ENCODE data around the gene PDLIM1.

- TF ChIP-seq CTCF (IDR thresholded peaks at IDR 0.05; ENCODE audit: insufficient read depth, low read length), result no peak
- no peak for TF ChIP-seq POLR2AphosphoS5 (IDR thresholded peaks at IDR 0.05; ENCODE audit: low read depth)
- no peak for TF ChIP-seq SPI1 (IDR thresholded peaks at IDR 0.05; ENCODE audit: borderline replicate concordance, low read depth)
- TF ChIP-seq, protein P1, sequence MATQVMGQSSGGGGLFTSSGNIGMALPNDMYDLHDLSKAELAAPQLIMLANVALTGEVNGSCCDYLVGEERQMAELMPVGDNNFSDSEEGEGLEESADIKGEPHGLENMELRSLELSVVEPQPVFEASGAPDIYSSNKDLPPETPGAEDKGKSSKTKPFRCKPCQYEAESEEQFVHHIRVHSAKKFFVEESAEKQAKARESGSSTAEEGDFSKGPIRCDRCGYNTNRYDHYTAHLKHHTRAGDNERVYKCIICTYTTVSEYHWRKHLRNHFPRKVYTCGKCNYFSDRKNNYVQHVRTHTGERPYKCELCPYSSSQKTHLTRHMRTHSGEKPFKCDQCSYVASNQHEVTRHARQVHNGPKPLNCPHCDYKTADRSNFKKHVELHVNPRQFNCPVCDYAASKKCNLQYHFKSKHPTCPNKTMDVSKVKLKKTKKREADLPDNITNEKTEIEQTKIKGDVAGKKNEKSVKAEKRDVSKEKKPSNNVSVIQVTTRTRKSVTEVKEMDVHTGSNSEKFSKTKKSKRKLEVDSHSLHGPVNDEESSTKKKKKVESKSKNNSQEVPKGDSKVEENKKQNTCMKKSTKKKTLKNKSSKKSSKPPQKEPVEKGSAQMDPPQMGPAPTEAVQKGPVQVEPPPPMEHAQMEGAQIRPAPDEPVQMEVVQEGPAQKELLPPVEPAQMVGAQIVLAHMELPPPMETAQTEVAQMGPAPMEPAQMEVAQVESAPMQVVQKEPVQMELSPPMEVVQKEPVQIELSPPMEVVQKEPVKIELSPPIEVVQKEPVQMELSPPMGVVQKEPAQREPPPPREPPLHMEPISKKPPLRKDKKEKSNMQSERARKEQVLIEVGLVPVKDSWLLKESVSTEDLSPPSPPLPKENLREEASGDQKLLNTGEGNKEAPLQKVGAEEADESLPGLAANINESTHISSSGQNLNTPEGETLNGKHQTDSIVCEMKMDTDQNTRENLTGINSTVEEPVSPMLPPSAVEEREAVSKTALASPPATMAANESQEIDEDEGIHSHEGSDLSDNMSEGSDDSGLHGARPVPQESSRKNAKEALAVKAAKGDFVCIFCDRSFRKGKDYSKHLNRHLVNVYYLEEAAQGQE (IDR thresholded peaks at IDR 0.05; ENCODE audit: insufficient replicate concordance, low read depth), result no peak
- no peak for TF ChIP-seq GABPA (IDR thresholded peaks at IDR 0.05; ENCODE audit: low read depth)
Observed at GRCh38 chr10:95247881-95248583, 42.8 kb downstream of the PDLIM1 start.

Measured in HL-60 (cell line).